HG03108 (cell line): Measurements from ENCODE around the gene ZNF319.

Experiments used
- ATAC-seq: cut with Tn5 transposase; IDR thresholded peaks from one replicate; pipeline ENCODE4 v1.9.1; 2021; ENCODE audit warnings: moderate library complexity; ENCODE audit not compliant: unreplicated experiment

ZNF319 gene

GRCh38 chr16:57998992-57999365 is 1.5 kb downstream of the ZNF319 start:
- ATAC-seq: no peak

DNA sequence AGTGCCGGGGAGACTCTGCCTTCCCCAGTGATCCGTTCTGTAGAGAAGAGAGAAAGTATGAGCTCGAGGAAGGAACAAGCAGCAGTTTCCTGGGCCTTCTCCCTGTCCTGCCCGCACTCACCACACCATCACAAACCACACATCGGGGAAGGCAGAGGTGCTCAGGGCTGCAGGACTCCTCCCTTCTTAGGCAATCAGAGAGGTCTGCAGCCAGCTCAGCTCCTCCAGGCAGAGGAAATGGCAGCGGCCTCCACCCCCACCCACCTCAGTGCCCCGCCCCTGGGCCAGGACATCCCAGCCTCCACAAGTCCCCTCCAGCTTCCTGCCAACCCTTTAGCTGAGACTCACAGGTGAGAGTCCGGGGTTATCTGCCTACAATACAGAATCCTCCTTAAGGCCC is 2.0 kb downstream of the ZNF319 start:
- no peak for ATAC-seq

- ATAC-seq: no peak
These were observed 2.8 kb downstream of the ZNF319 start for GRCh38 chr16:57997528-57998265.

DNA sequence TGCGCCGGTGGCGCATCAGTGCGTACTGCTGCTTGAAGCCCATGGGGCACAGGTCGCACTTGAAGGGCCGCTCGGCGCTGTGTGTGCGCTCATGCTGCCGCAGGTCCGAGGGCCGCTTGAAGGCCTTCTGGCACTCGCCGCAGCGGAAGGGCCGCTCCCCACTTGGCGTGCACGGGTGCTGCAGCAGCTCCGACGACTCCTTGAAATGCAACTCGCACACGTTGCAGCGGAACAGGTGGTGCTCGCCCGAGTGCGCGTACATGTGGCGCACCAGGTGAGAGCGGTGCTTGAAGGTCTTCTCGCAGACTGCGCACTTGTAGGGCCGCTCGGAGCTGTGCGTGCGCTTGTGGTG is 3.3 kb downstream of the ZNF319 start:
- ATAC-seq: no peak

- ATAC-seq: no peak
These were observed 3.9 kb downstream of the ZNF319 start for GRCh38 chr16:57996406-57997175.

DNA sequence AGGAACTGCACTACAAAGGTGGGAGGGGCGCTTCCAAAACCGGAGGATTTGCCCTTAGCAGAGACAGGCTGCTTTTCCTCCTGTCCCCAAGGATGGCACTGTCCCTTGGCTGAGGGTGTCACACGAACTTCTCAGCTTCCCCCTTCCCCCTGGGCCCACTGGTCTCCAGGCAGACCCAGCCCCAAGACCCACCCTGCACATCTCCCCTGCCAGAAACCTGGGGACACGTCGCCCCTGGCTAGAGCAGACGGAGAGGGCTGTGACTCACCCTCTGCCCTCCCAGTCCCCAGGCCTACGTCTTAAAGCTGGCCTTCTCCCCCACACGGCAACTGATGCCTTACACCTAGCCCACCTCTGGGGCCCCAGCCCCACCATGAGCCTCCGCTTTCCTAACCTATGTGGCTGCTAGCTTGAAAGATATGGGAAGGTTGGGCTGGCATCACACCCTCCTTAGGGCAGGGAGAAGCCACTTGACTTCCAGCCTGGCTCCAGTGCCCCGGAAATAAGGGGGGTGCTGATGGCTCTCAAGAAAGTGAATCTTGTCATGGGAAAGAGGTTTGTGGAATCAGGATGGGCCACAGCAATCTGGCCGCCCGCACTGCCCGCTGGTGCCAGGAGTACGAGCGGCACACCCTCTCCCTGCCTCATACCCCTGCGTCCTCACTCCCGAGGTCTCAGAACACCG is 4.6 kb downstream of the ZNF319 start:
- no peak for ATAC-seq

DNA sequence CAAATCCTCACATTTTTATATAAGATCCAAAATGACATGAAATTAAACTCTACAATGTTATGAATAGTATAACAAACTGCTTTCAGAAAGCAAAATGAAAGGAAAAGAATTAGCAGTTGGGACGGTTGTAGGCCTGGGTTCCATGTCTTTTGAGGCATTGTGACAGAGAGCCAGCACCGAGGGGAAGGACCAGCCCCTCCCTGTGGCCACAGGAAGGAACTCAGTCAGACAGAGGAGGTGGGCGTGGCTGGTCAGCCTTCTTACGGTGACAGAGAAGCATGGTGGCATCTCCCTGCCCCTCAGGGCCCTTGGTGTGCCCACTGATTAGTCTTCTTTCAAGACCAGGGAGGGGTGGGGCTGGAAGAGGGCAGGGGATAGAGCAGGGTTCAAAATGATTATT is 5.7 kb downstream of the ZNF319 start:
- peak; percentile 52 for ATAC-seq

DNA sequence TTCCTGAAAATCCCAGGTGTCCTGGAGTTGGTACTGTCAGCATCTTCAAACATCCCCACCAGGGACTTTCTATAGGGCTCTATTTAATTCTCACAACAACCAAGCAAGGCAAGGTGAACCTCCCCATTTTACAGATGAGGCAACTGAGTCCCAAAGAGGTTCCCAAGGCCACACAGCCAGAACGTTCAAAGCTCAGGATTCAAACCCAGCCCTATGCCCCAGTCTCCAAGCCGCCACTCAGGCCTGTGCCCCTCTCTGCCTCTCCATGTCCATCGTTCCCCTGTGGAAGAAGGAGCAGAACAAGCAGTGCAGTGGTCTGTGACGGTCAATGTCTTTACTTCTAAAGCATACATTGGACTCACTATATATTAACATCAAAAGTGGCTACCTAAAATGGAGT is 6.1 kb downstream of the ZNF319 start:
- ATAC-seq: no peak

DNA sequence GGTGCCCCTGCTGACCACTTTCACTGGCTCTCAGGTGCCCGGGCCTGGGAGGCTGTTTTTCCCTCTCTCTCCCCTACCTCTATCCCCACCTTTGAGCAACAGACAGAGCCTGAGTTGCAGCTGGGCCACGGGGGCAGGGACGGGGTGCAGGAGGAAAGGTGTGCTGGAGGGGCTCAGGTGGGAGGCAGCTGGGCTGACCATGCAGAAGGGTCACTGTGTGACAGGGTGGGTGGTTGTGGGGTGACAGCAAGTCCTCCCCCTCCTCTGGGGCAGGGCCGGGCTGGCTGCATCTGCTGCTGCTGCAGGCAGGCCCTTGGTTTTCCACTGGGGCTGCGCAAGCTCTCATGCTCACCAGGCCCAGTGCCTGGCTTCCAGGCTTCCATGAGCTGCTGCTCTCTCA is 6.6 kb downstream of the ZNF319 start:
- no peak for ATAC-seq

DNA sequence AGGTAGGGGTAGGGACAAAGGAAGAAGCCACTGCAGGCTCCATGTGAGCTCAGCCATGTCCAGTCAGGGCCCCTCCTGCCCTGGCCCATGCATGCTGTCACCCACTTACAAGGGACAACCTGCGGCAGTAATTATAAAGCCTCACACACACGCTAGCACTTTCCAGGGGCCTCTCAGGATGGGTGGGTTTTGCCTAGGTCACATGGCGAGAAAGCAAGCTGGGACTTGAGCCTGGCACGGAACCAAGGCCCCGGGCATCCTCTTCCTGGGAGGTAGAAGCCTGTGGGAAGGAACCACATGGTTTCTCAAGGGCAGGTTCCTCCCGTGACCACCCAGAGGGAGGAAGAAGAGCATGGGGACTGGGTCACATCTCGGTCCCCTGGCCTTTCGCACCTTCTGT is 7.0 kb downstream of the ZNF319 start:
- ATAC-seq: no peak

DNA sequence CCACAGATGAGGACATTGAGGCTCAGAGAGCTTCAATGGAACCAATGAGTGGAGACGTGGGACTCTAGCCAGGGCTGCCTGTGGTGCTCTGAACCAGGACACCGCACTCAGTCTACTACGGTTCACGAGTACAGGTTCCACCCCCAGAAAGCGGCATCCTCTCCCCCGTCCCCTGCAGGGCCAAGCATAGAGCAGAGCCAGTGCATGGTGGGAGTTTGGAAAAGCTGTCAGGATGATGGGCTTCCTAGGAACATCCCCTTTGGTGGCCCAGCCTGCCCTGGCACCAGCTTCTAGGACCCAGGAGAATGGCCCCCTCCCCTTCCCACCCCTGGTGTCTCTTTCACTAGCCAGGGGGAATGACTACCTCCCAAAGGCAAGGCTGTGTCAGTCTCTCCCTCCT is 8.4 kb downstream of the ZNF319 start:
- no peak for ATAC-seq

DNA sequence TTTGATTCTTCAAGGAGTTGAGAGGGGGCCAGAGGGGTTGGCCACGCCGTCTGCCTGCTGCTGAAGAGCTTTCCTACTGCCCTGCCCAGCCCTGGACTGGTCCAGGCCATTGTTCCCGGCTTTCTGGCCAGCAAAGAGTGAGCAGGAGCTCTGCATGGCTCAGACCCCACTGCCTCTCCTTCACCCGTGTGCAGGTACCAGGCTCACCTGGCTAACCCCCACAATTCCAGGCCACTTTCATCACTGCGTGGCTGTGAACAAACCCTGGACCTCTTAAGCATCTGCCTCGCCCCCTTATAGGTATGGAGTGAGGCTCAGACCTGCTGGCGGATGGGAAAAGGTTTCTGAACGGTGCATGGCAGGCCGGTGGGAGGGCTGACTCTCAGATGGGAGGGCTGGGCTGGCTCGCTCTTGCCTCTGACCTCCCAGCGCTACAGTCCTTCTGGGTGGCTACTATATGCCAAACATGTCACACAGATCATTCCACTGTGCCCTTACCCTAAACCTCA is 8.9 kb downstream of the ZNF319 start:
- ATAC-seq: no peak

DNA sequence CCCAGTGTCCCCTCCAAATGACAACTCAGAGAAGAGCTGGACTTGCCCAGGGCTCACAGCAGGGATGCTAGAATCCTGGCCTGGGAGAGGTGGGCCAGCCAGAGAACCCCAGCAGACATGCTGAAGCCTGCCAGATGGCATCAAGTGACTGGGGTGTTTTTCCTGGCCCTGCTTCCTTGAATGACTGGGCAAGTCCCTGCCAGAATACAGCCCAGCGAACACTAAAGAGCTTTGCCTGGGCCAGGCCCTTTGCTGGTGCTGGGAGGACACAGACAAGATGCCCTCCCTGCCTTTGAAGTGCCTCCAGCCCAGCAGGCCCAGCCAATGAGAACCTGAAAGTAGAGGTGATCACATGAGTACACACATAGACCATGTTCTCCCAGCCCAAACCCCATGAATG is 11.5 kb downstream of the ZNF319 start:
- no peak for ATAC-seq

- ATAC-seq: no peak
These were observed 12.9 kb downstream of the ZNF319 start for GRCh38 chr16:57987441-57988177.

GRCh38 chr16:57986196-57986595 is 14.3 kb downstream of the ZNF319 start:
- ATAC-seq: no peak

GRCh38 chr16:57985204-57986181 is 15.0 kb downstream of the ZNF319 start:
- ATAC-seq: peak; percentile 8

GRCh38 chr16:57984443-57985203 is 15.8 kb downstream of the ZNF319 start:
- peak; percentile 80 for ATAC-seq

GRCh38 chr16:57982385-57982784 is 18.1 kb downstream of the ZNF319 start:
- ATAC-seq: no peak

DNA sequence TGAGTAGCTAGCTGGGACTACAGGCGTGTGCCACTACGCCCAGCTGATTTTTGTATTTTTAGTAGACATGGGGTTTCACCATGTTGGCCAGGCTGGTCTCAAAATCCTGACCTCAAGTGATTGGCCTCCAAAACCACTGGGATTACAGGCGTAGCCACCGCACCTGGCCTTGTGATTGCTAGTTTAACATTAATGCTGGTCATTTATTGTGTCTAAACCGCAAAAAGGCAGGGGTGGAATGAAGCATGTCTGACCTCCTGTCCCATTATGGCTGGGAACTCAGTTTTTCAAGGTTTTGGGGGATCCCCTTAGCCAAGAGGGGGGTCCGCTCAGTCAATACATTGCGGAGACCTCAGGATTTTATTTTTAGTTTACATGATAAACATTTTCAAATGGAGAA is 18.8 kb downstream of the ZNF319 start:
- ATAC-seq: no peak
